ENCODE data around the gene NFIA. TPM values are rescaled to one million over a fixed set of nuclear protein-coding genes. Genes with fewer than 3 reads are reported as not detected.

Gene NFIA
- total and polyA plus RNA-seq, 10 of the 15 experiments (the other 5 are each of a cell fraction or from before 2014, with no cell fraction given), result 0.10 to 0.16 TPM; not detected in 8

GRCh38 chr1:61425040-61425439 is 342.7 kb downstream of the NFIA start (continued):
- TF ChIP-seq ZBTB40 (IDR thresholded peaks at IDR 0.05; ENCODE audit: borderline replicate concordance) (no peak), JUNB (IDR thresholded peaks at IDR 0.05) (no peak), SPI1 (IDR thresholded peaks at IDR 0.05; ENCODE audit: borderline replicate concordance, insufficient read depth, low read depth, low read length) (no peak), ASH2L (IDR thresholded peaks at IDR 0.05; ENCODE audit: borderline replicate concordance, low read depth) (no peak), E2F8 (IDR thresholded peaks at IDR 0.05; ENCODE audit: low read depth, partially characterized antibody) (no peak), NR2C2 (IDR thresholded peaks at IDR 0.05; ENCODE audit: borderline replicate concordance, control insufficient read depth, insufficient read length, low read depth) (no peak)

All from GM12878 (cell line).